ENCODE data around the gene TMEM52. TPM values are rescaled to one million over a fixed set of nuclear protein-coding genes. Genes with fewer than 3 reads are reported as not detected.

The TMEM52 gene
- polyA plus RNA-seq, 3 donors, result 2.3 TPM; not detected in 2

DNA sequence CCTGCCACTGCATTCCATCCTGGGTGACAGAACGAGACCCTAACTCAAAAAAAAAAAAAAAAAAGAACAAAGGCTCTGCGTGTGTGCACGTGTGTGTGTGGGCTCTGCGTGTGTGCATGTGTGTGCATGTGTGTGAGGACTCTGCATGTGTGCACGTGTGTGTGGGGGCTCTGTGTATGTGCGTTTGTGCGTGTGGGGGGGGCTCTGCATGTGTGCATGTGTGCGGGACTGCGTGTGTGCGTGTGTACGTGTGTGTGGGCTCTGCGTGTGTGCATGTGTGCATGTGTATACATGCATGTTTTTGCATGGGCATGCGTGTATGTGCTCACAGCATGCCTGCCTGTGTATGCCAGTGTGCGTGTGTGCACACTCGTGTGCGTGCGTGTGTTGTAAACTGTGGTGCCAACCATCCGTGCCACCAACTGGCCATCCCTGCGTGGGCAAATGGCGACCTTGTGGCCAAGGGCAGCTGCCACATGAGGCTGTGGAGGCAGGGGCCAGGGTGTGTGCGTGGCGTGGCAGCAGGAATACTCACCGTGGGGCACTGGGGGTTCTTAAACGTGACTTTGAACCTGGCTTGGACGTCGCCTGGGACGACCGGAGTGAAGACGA is 26.8 kb upstream of the TMEM52 start:
- no peak overlapping the region for H3K4me3 Mint-ChIP-seq
- H3K9ac ChIP-seq (ENCODE audit: insufficient read depth, low read length, poor library complexity, severe bottlenecking), result no peak overlapping the region
- no peaks in the 10 kb centered on the region for H3K36me3 ChIP-seq (replicated peaks in 1 of 2; ENCODE audit: control insufficient read depth in 1 of 2, insufficient read depth in 2 of 2, low read length in 2 of 2)
- TF ChIP-seq, protein P1, sequence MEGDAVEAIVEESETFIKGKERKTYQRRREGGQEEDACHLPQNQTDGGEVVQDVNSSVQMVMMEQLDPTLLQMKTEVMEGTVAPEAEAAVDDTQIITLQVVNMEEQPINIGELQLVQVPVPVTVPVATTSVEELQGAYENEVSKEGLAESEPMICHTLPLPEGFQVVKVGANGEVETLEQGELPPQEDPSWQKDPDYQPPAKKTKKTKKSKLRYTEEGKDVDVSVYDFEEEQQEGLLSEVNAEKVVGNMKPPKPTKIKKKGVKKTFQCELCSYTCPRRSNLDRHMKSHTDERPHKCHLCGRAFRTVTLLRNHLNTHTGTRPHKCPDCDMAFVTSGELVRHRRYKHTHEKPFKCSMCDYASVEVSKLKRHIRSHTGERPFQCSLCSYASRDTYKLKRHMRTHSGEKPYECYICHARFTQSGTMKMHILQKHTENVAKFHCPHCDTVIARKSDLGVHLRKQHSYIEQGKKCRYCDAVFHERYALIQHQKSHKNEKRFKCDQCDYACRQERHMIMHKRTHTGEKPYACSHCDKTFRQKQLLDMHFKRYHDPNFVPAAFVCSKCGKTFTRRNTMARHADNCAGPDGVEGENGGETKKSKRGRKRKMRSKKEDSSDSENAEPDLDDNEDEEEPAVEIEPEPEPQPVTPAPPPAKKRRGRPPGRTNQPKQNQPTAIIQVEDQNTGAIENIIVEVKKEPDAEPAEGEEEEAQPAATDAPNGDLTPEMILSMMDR (IDR thresholded peaks at IDR 0.05), result no peak
- H3K4me1 ChIP-seq (ENCODE audit: control insufficient read depth in 1 of 2, insufficient read depth in 2 of 2, low read length in 2 of 2), result peaks cover 6% of the 10 kb centered on the region in 2 donors
- no peak for DNase-seq
- H3K9me3 ChIP-seq (replicated peaks in 1 of 2; ENCODE audit: control insufficient read depth in 1 of 2, insufficient read depth in 1 of 2, low read length in 2 of 2), result peaks cover 4% of the 10 kb centered on the region in 2 donors
- peaks cover under 1 to 15% (median 5%) of the 10 kb centered on the region in 7 donors for H3K9me3 Mint-ChIP-seq
- no peak overlapping the region for H3K4me3 ChIP-seq (replicated peaks in 1 of 3; ENCODE audit: low read depth in 2 of 3, low read length in 3 of 3)
- H3K27ac ChIP-seq (ENCODE audit: low read depth in 1 of 2, low read length in 2 of 2), result no peak overlapping the region
- H4K20me1 ChIP-seq (ENCODE audit: insufficient read depth, low read length), result no peaks in the 10 kb centered on the region
- H3K4me1 Mint-ChIP-seq, result peaks cover 6% of the 10 kb centered on the region
- peaks cover 2 to 14% (median 14%) of the 10 kb centered on the region in 3 donors for H3K27me3 Mint-ChIP-seq (ENCODE audit: low read depth in 3 of 3)
- H3K79me2 ChIP-seq (ENCODE audit: insufficient read depth, low read length), result no peaks in the 10 kb centered on the region
- intact Hi-C loops (cut with micrococcal nuclease), result no loop called here
- no peak overlapping the region for H3K27ac Mint-ChIP-seq
- WGBS (ENCODE audit: insufficient coverage), result 93% methylated on average over 19 of the region's 29 CpGs
- no peaks in the 10 kb centered on the region for H3K36me3 Mint-ChIP-seq
- no peaks in the 10 kb centered on the region for H3K27me3 ChIP-seq (ENCODE audit: control insufficient read depth in 2 of 2, insufficient read depth in 2 of 2, low read length in 2 of 2)
- H3K4me2 ChIP-seq (replicated peaks; ENCODE audit: extremely low read depth, low read length, poor library complexity, severe bottlenecking), result no peak overlapping the region
- H2AFZ ChIP-seq (ENCODE audit: insufficient read depth, low read depth, low read length, poor library complexity, severe bottlenecking), result no peak overlapping the region

DNA sequence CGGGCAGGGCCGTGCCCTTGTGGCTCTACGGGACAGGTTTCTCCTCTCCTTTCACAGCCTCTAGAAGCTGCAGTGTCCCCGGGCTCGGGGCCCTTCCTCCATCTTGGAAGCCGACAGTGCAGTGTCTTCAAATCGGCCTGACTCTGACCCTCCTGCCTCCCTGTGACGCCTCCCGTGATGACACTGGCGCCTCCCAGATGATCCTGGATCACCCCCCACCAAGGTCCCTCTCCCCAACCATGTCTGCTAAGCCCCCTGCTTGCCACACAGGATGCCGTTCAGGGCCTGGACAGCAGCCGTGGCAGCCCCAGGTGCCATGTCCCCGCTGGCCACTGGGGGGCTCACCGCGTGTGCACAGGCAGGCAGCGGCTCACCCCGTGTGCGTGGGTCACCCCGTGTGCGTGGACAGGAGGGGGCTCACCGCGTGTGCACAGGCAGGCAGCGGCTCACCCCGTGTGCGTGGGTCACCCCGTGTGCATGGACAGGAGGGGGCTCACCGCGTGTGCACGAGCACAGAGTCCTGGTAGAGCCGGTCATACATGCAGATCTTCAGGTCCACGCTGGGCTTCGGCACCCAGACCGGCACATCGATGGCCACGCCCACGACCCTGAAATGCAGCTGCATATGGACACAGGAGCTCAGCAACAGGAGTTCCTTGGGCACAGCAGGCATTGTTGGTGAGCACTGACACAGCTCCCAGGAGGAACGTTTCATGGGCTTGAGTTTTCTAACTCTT is 24.9 kb upstream of the TMEM52 start:
- Mint-ChIP-seq H3K27ac (peak overlapping the region in 1 of 7 donors; percentile 65), H3K36me3 (no peaks in the 10 kb centered on the region), H3K4me3 (peak overlapping the region in 1 of 2 donors; percentile 55), H3K27me3 (ENCODE audit: low read depth in 3 of 3) (peaks cover 2 to 12% (median 8%) of the 10 kb centered on the region in 3 donors), H3K9me3 (peaks cover 0 to 5% (median 0%) of the 10 kb centered on the region in 7 donors), H3K4me1 (peaks cover 6% of the 10 kb centered on the region)
- DNase-seq, result peak in 2 of 3 donors; percentile 32 to 52
- H4K20me1 ChIP-seq (ENCODE audit: insufficient read depth, low read length), result no peaks in the 10 kb centered on the region
- no peaks in the 10 kb centered on the region for H3K79me2 ChIP-seq (ENCODE audit: insufficient read depth, low read length)
- no peaks in the 10 kb centered on the region for H3K36me3 ChIP-seq (replicated peaks in 1 of 2; ENCODE audit: control insufficient read depth in 1 of 2, insufficient read depth in 2 of 2, low read length in 2 of 2)
- peak overlapping the region; percentile 65 for H2AFZ ChIP-seq (ENCODE audit: insufficient read depth, low read depth, low read length, poor library complexity, severe bottlenecking)
- intact Hi-C loops (cut with micrococcal nuclease), result loop anchor here in 1 of 2 donors (5.0 kb wide), 1 partner anchor 103 kb away; no protein-coding TSS in a partner anchor
- TF ChIP-seq, protein P1 (IDR thresholded peaks at IDR 0.05), result peak; percentile 95
- no peak overlapping the region for H3K27ac ChIP-seq (ENCODE audit: low read depth in 1 of 2, low read length in 2 of 2)
- 19% methylated on average over 35 of the region's 37 CpGs for WGBS (ENCODE audit: insufficient coverage)
- H3K4me1 ChIP-seq (ENCODE audit: control insufficient read depth in 1 of 2, insufficient read depth in 2 of 2, low read length in 2 of 2), result peaks cover 6% of the 10 kb centered on the region in 2 donors
- H3K4me3 ChIP-seq (replicated peaks in 1 of 3; ENCODE audit: low read depth in 2 of 3, low read length in 3 of 3), result no peak overlapping the region
- no peak overlapping the region for H3K9ac ChIP-seq (ENCODE audit: insufficient read depth, low read length, poor library complexity, severe bottlenecking)
- H3K9me3 ChIP-seq (replicated peaks in 1 of 2; ENCODE audit: control insufficient read depth in 1 of 2, insufficient read depth in 1 of 2, low read length in 2 of 2), result no peaks in the 10 kb centered on the region
- no peaks in the 10 kb centered on the region for H3K27me3 ChIP-seq (ENCODE audit: control insufficient read depth in 2 of 2, insufficient read depth in 2 of 2, low read length in 2 of 2)
- H3K4me2 ChIP-seq (replicated peaks; ENCODE audit: extremely low read depth, low read length, poor library complexity, severe bottlenecking), result peak overlapping the region; percentile 41
